ENCODE measurements around the gene C14orf119. TPM values are rescaled to one million over a fixed set of nuclear protein-coding genes. Genes with fewer than 3 reads are reported as not detected.

Gene C14orf119
- total and polyA plus RNA-seq, 10 donors = 28.0 to 47.0 (median 39.0) TPM

DNA sequence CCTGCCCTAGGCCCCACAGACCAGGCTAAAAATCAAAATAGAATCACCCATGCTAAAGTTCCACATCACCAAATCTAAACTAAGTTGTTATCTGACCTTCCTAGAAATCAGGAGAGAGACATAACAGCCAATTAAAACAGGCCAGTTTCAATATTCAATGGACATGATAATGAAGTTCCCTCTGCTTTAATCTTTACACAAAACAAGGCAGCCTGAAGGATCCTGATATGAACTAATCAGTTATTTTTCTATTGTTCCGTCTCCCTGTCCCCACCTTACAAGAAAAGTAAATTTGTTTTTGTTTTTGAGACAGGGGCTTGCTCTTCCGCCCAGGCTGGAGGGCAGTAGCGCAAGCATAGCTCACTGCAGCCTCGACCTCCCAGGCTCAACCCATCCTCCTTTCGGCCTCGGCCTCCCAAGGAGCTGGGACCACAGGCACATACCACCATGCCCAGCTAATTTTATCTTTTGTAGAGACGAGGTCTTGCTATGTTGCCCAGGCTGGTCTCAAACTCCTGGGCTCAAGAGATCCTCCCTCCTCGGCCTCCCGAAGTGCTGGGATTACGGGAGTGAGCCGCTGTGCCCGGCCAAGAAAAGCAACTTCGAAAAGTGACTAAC, 29.1 kb downstream of the C14orf119 start:
- Histone ChIP-seq H3K27me3 (replicated peaks in 1 of 7) (no peaks in the 10 kb centered on the region), H3K9me3 (no peaks in the 10 kb centered on the region), H3K4me3 (no peak overlapping the region), H3K27ac (peak overlapping the region in 2 of 8 donors; percentile 39 to 51), H3K36me3 (peaks cover 0 to 28% (median 2%) of the 10 kb centered on the region in 6 donors), H3K4me1 (peaks cover 16 to 59% (median 33%) of the 10 kb centered on the region in 6 donors)
- TF ChIP-seq POLR2A (IDR thresholded peaks at IDR 0.05) = no peak
- peak in 1 of 3 donors; percentile 11 for TF ChIP-seq POLR2AphosphoS5 (IDR thresholded peaks at IDR 0.05)
- 91 to 96% (median 93%) methylated on average over 13 of the region's 13 CpGs for WGBS, 5 donors
- DNase-seq = no peak
- intact Hi-C loops (cut with DNase I; ENCODE audit: low total_unique reads) = loop anchor here (10.0 kb wide), 1 partner anchor 170 kb away; no protein-coding TSS in a partner anchor

DNA sequence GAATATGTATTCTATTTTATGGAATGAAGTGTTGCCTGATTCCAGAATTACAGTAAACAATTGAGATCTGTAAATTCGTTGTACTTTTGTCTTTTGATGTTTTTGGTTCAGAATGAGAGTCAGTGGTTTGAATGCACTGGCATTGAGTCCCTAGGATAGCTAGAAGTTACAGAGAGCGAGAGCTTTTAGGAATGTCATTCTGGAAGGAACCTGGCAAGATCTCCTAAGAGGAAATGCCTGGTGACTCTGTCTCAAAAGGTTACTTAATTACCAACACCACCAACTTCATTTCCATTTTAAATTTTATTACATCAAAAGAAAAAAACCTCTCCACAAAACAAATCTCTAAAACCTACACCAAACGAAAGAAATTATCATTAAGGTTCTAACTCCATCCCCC, 29.7 kb downstream of the C14orf119 start:
- Histone ChIP-seq H3K27me3 (replicated peaks in 1 of 7) (no peaks in the 10 kb centered on the region), H3K9me3 (no peaks in the 10 kb centered on the region), H3K27ac (no peak overlapping the region), H3K4me3 (no peak overlapping the region), H3K36me3 (peaks cover 0 to 34% (median 2%) of the 10 kb centered on the region in 6 donors), H3K4me1 (peaks cover 16 to 59% (median 30%) of the 10 kb centered on the region in 6 donors)
- intact Hi-C loops (cut with DNase I; ENCODE audit: low total_unique reads) = loop anchor here (10.0 kb wide), 1 partner anchor 170 kb away; no protein-coding TSS in a partner anchor
- TF ChIP-seq POLR2AphosphoS5 (IDR thresholded peaks at IDR 0.05) (no peak), POLR2A (IDR thresholded peaks at IDR 0.05) (no peak)
- TF ChIP-seq, protein P1, sequence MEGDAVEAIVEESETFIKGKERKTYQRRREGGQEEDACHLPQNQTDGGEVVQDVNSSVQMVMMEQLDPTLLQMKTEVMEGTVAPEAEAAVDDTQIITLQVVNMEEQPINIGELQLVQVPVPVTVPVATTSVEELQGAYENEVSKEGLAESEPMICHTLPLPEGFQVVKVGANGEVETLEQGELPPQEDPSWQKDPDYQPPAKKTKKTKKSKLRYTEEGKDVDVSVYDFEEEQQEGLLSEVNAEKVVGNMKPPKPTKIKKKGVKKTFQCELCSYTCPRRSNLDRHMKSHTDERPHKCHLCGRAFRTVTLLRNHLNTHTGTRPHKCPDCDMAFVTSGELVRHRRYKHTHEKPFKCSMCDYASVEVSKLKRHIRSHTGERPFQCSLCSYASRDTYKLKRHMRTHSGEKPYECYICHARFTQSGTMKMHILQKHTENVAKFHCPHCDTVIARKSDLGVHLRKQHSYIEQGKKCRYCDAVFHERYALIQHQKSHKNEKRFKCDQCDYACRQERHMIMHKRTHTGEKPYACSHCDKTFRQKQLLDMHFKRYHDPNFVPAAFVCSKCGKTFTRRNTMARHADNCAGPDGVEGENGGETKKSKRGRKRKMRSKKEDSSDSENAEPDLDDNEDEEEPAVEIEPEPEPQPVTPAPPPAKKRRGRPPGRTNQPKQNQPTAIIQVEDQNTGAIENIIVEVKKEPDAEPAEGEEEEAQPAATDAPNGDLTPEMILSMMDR (IDR thresholded peaks at IDR 0.05 in 8 of 11, conservative IDR thresholded peaks at IDR 0.05 in 3 of 11) = no peak
- 56 to 79% (median 72%) methylated on average over 3 of the region's 3 CpGs for WGBS, 5 donors
- no peak for DNase-seq

DNA sequence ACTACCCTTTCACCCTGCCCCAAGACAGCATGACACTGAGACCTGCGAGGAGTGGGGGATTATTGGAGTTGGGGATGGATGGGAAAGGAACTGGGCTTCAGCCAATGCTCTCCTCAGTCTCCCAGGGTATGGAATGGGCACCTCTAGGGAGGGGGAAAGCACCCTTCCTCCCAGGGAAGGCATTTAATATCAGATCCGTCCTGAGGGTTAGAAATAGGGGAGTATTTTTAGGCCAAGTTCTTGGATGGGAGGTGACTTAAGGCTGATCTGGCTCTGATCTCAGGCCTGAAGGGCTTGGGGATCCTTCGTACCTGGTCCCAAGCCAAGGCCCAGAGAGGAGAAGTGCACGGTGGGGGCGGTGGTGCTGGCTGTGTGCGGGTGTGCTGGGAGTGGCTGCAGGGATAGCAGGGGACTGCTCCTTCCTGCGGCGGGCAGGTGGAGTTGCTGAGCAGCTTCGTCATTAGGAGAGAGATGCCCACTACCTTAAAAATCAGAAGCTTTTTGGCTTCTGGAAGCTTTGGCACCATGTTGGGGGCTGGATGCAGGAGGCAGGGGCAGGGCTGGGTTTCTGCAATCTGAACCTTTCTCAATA, 30.7 kb downstream of the C14orf119 start:
- no peaks in the 10 kb centered on the region for H3K27me3 ChIP-seq (replicated peaks in 1 of 7)
- no peak overlapping the region for H3K4me3 ChIP-seq
- no peaks in the 10 kb centered on the region for H3K9me3 ChIP-seq
- no peak for DNase-seq
- peaks cover 0 to 34% (median 2%) of the 10 kb centered on the region in 6 donors for H3K36me3 ChIP-seq
- H3K27ac ChIP-seq = no peak overlapping the region
- peaks cover 10 to 59% (median 25%) of the 10 kb centered on the region in 6 donors for H3K4me1 ChIP-seq
- TF ChIP-seq POLR2A (IDR thresholded peaks at IDR 0.05) (no peak), POLR2AphosphoS5 (IDR thresholded peaks at IDR 0.05) (no peak)
- TF ChIP-seq, protein P1 (IDR thresholded peaks at IDR 0.05 in 8 of 11, conservative IDR thresholded peaks at IDR 0.05 in 3 of 11) = no peak
- 83 to 95% (median 85%) methylated on average over 9 of the region's 9 CpGs for WGBS, 5 donors
- intact Hi-C loops (cut with DNase I; ENCODE audit: low total_unique reads) = loop anchor here (10.0 kb wide), 1 partner anchor 169 kb away; no protein-coding TSS in a partner anchor

DNA sequence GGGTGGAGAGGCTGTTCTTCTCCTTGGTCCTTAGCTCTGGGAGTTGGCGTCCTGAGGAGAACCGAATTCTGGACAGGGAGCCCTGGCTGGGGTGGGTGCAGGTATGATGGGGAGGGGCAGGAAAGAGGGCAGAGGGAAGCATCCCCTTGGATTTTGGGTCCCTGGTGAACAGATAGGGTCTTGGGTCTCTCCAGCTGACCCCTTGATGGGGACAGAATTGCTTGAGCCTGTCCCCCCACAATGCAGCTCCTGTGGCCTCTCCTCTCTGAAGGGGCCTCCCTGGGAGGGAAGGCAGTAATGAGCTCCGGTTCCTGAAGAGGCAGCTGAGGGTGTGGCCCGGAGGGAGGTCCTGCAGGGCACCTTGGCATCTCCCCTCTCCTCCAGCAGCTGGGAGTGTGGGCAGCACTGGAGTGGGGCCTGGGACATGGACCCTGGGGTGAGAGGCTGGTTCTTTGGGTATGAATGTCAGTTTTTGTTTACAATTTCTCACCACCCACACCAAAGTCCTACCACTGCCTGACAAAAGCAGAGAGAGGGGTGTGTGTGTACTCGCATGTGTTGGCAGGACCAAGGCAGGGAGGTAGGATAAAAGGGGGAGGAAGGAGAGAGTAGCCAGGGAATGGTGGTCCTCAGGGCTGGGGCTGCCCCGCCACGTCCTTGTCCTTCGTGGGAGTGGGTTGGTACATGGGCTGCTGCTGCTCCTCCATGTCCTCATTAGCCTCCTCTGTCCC, 31.4 kb downstream of the C14orf119 start:
- DNase-seq = no peak
- Histone ChIP-seq H3K4me3 (no peak overlapping the region), H3K36me3 (peaks cover 0 to 39% (median 2%) of the 10 kb centered on the region in 6 donors), H3K27ac (peak overlapping the region in 1 of 8 donors; percentile 23), H3K9me3 (no peaks in the 10 kb centered on the region), H3K27me3 (replicated peaks in 1 of 7) (no peaks in the 10 kb centered on the region), H3K4me1 (peaks cover 3 to 59% (median 20%) of the 10 kb centered on the region in 6 donors)
- intact Hi-C loops (cut with DNase I; ENCODE audit: low total_unique reads) = loop anchor here (10.0 kb wide), 1 partner anchor 168 kb away; no protein-coding TSS in a partner anchor
- WGBS, 5 donors = 85 to 92% (median 87%) methylated on average over 6 to 8 of the region's 8 CpGs
- no peak for TF ChIP-seq POLR2A (IDR thresholded peaks at IDR 0.05)
- TF ChIP-seq POLR2AphosphoS5 (IDR thresholded peaks at IDR 0.05) = no peak
- TF ChIP-seq, protein P1 (IDR thresholded peaks at IDR 0.05 in 8 of 11, conservative IDR thresholded peaks at IDR 0.05 in 3 of 11) = no peak
